Activated CD8-positive, alpha-beta memory T cell treated with anti-CD3 and anti-CD28 coated beads, Interleukin-2, amount 50 U/mL, for 48 hours (primary cell): ENCODE data around the gene CST9L.
"Not testable (repeated sequence)": the region's sequence is repeated elsewhere in the genome, so short reads cannot be mapped to it uniquely, and the experiment has no call there.

Experiments used
- DNase-seq: peaks from one replicate; pipeline ENCODE4 v3.0.0-alpha.2; 2020

Gene CST9L

DNA sequence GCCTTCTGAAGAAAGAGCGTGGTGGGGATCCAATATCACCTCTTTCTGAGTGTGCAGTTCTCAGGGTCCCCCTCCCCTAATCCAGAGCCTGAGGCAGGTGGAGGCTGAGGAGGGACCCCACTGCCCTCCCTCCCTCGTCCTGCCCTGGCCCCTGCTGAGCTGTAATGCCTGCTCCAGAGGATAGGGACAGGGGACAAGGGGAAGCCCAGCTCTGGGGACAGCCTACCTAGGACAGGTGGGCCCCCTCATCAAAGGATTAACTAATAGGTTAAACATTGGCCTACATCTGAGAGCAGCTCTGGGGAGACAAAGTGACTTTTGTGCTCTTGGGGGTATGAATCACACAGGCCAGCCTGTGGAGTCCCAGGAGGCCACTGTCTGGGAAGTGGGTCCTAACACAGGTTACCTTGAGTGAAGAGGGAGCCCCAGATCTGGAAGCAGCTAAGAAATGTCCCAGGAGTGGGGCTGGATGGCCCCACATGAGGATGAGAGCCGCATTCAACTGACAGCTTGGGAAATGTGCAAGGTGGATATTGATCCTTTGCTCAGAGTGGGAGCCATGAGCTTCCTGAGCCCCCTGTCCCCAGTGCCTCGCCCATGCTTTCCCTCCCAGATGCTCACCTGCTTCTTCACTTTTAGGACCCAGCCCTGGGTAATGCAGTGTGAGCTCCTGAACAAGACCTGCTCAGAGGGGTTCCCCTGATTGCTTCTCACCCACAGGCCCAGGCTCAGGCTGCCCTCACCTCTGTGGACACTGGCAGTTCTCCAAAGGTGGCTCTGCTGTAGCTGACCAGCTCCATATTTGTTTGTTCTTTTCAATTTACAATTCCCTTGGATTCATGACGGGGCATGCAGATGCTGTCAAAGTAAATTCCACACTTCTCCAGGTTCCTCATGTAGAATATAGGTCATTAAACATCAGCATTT lies 17.8 kb upstream of the CST9L start:
- DNase-seq: no peak

DNA sequence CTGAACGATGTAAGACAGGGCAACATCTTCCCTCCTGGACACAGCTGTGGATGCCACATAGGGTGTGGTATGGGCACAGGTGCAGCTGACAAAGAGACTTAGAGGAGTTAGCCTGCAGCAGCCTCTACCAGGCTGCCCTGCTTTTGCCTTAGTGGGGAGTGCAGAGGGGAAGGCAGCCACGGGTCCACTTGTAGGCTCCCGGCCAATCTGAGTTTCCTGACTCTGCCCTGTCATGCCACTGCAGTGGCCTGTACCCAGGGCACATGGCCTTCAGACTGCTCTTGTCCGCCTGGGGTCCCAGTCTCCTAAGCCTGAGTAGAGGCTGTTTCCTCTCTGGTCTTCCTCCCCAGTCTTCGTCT lies 17.1 kb upstream of the CST9L start:
- no peak for DNase-seq

DNA sequence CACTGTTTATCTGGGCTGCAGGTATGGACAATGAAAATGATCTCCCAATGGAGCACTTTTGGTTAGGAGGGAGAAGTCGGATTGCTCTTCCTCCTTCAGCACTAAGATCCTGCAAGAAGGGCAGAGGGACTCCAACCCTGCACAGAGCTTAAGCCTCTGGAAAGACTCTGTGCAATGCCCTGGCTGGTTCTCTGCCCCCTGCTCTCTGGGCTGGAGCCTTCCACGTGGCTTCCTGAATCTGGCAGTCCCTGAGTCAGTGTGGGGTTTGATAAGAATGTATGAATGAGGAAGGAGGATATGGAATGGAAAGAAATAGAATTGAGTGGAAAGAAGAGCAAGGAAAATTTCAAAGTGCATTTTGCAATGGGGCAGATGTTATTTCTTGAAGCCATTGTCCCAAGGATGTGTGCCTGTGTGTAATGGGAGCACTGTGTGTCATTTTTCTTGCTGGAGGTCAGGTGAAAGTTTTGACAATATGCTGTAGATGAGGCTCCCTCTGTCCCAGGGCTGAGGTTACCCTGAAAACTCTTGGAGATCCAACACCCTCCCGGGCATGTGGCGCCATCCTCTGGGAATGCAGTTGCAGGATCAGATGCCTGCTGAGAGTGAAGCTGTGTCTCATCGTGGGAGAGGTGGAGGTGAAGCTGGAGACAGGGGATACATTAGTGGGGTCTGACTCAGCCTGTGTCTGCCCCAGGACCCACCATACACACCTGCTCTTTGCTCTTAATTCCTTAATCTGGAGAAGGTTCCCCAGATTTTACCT lies 16.3 kb upstream of the CST9L start:
- DNase-seq: no peak

DNA sequence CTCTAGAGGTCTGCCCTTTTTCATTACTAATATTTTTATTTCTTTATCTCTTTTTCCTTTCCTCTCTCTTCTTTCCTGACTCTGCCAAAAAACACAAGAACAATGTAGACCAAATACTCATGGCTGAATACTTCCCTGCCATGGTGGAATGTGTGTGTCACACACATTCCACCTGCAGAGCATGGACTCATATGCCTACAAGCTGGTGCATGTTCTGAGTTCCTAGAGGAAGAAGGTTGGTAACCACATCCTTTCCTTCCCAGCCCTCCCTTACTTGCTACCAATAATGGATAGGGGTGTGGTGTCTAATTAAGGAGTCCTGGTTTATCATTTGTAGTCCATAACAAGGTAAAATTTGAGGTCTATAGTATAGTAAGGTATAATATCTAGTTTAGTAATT lies 15.2 kb upstream of the CST9L start:
- DNase-seq: no peak

DNA sequence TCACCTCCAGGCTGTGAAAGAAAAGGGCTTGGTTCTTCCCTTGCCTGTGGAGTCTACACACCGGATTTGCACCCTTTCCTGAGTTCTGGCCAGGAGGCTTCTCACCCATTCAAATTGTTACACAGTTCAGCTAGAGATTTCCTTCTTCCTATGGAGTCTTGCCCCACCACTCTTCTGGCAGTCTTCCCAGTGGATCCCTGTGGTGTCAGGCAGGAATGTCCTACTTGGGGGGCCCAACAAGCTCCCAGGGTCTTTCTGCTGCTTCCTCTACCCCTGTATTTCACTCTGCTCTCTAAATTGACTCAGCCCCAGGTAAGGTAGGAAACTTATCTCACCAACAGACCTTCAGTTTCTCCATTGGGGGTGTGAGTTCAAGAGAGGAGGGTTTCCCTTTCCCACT lies 14.0 kb upstream of the CST9L start:
- no peak for DNase-seq

- DNase-seq: not testable (repeated sequence)
These were observed 13.5 kb upstream of the CST9L start for GRCh38 chr20:23581833-23582232.

GRCh38 chr20:23574977-23575376 lies 6.7 kb upstream of the CST9L start:
- no peak for DNase-seq

DNA sequence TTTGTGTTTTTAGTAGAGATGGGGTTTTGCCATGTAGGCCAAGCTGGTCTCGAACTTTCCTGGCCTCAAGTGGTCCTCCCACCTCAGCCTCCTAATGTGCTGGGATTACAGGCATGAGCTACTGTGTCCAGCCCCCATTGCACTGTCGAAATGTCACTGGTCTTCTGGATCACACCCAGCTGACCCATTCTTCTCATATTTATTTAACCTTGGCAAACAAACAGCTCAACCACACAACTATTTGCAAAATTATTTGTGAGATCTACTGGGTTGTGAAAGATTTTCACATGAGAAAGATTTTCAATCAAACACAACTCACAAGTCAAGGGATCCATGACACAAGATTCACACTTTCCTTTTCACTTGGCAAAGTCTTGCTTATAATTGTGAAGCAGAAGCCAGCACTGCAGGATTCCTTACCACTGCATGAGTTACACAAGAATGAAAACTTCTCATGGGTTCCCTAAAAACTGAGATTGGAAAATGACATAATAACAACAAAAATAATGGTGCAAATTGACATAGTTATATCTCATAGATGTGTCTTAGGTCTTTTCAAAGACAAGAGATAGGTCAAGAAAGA lies 2.0 kb upstream of the CST9L start:
- no peak for DNase-seq

- DNase-seq: no peak
These were observed 1.3 kb upstream of the CST9L start for GRCh38 chr20:23569570-23569969.

DNA sequence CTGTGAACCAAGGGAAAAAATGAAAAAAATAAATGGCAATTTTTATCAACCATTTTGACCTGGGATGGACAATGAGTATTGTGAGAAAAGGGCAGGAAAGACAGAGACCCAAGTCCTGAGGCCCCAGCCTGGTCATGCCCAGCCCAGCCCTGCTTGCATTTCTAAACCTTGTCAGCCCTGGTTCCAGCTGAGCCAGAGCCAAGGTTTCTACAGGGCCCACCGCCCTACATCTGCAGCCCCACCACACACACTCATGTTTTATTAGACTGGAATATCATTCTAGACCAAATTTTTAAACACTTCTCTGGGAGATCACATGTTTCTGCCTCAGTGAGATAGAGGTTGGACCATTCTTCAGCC lies 667 bp upstream of the CST9L start:
- DNase-seq: no peak

- no peak for DNase-seq
These were observed 1.9 kb downstream of the CST9L start for GRCh38 chr20:23566199-23566932.

- no peak for DNase-seq
These were observed 2.7 kb downstream of the CST9L start for GRCh38 chr20:23565503-23566045.

GRCh38 chr20:23564927-23565326 lies 3.4 kb downstream of the CST9L start:
- DNase-seq: no peak

DNA sequence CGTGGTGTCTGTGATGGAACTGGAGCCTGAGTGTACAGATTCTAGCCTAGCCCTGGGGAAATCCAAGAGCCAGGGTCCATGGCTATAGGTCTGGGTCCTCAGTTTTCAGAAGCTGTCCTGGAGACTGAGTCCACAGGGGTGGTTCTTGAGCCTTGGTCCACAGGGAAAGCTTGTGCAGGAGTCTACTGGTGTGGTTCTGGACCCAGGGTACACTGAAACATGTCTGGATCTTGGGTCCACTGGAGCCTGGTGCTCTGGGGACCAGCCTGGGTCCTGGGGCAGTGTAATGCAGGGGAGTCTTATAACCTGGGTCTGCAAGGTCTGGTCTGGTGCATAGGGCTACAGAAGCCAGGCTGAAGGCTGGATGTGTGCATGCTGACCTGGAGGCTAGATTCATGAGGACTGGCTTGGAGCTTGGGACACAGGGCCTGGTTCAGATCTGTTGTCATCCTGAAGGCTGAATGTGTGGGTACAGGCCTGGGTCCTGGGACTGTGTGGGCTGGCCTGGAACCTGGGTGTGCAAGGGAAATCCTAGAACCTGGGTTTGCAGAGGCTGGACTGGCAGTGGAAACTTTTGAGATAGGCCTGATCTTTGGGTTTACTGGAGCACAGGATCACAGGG lies 5.5 kb downstream of the CST9L start:
- DNase-seq: no peak

DNA sequence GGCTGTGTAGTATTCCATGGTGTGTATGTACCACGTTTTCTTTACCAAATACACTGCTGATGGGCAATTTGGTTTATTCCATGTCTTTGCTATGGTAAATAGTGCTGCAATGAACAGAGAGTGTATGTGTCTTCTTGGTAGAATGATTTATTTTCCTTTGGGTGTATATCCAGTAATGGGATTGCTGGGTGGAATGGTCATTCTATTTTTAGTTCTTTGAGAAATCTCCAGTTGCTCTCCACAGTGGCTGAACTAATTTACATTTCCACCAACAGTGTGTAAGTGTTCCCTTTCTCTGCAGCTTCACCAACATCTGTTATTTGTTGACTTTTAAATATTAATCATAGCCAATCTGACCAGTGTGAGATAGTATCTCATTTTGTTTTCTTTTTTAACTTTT lies 13.9 kb downstream of the CST9L start:
- no peak for DNase-seq

- no peak for DNase-seq
These were observed 16.5 kb downstream of the CST9L start for GRCh38 chr20:23551786-23552185.

GRCh38 chr20:23551383-23551782 lies 16.9 kb downstream of the CST9L start:
- no peak for DNase-seq

DNA sequence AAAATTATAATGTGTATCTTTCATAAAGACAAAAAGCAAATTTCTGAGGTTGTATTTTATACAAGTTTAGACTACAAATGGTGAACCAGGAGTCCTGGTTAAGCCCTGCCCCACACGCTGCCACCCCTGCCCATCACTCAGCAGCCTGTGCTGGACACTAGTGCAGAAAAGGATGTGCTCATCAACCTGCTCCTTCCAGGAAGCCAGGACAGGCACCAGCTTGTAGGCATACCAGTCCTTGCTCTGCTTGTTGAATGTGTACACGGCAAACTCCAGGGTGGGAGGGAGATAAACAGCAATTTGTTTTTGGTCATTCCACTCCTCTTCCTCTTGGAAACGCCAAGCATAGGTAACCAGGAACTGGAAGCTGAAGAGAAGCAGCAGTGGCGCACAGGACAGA lies 18.1 kb downstream of the CST9L start:
- no peak for DNase-seq

DNA sequence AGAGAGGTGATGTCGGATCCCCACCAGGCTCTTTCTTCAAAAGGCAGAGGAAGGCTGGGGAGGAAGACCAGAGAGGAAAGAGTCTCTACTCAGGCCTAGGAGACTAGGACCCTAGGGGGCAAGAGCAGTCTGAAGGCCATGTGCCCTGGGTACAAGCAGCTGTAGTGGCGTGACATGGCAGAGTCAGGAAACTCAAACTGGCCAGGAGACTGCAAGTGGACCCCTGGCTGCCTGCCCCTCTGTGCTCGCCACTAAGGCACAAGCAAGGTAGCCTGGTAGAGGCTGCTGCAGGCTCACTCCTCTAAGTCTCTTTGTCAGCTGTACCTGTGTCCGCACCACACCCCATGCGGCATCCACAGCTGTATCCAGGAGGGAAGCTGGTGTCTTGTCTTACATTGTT lies 19.9 kb downstream of the CST9L start:
- no peak for DNase-seq

- DNase-seq: no peak
These were observed 20.7 kb downstream of the CST9L start for GRCh38 chr20:23547613-23548012.

- no peak for DNase-seq
These were observed 21.7 kb downstream of the CST9L start for GRCh38 chr20:23546435-23547144.

DNA sequence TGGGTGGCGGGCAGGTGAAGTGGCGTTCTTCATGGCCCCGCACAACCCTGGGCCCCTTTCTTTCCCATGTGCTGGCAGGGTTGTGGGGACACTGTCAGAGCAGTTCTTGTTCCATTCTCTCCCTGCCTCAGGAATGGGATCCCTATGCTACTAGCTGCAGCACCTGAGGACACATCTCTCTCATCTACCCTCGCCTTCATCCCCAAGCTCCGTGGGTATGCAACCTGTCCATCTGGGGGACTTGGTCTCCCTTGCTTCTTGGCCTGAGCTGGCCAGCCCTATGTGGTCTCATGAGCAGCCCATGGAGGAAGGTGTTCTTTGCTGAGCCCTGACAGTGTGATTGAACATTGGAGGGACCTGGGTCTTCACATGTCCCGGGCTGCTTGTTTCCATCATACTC lies 24.2 kb downstream of the CST9L start:
- DNase-seq: no peak
